HL-60/S4 treated with phorbol 12-myristate 13-acetate at 8.2 ng/mL for 4 days and 3 days (cell line): ENCODE results near the gene DNMBP.
"Not testable (repeated sequence)": the region's sequence is repeated elsewhere in the genome, so short reads cannot be mapped to it uniquely, and the experiment has no call there.

Experiments used
- in situ Hi-C: fragments of 300-500 bp; cut with MboI; formaldehyde crosslinking; loops from 2 replicates; pipeline ENCODE4 v1.15.0; 2022; ENCODE audit warnings: low sequenced_read_pairs

DNMBP gene

GRCh38 chr10:99993701-99994689 is 15.8 kb downstream of the DNMBP start:
- in situ Hi-C loops = no loop called here

- in situ Hi-C loops = not testable (repeated sequence)
Observed at GRCh38 chr10:99985637-99986036, 24.1 kb downstream of the DNMBP start.

GRCh38 chr10:99984211-99985034 is 25.3 kb downstream of the DNMBP start:
- in situ Hi-C loops = no loop called here

GRCh38 chr10:99983280-99983988 is 26.3 kb downstream of the DNMBP start:
- in situ Hi-C loops = no loop called here

- in situ Hi-C loops = no loop called here
Observed at GRCh38 chr10:99982728-99983127, 27.0 kb downstream of the DNMBP start.

- in situ Hi-C loops = no loop called here
Observed at GRCh38 chr10:99981581-99982199, 28.1 kb downstream of the DNMBP start.

- in situ Hi-C loops = no loop called here
Observed at GRCh38 chr10:99979066-99979685, 30.6 kb downstream of the DNMBP start.

- in situ Hi-C loops = no loop called here
Observed at GRCh38 chr10:99977916-99978315, 31.8 kb downstream of the DNMBP start.

GRCh38 chr10:99976886-99977665 is 32.7 kb downstream of the DNMBP start:
- in situ Hi-C loops = no loop called here

- in situ Hi-C loops = no loop called here
Observed at GRCh38 chr10:99975942-99976809, 33.6 kb downstream of the DNMBP start.

- in situ Hi-C loops = no loop called here
Observed at GRCh38 chr10:99975106-99975829, 34.5 kb downstream of the DNMBP start.

GRCh38 chr10:99973190-99973589 is 36.6 kb downstream of the DNMBP start:
- in situ Hi-C loops = no loop called here

- in situ Hi-C loops = no loop called here
Observed at GRCh38 chr10:99967961-99968360, 41.8 kb downstream of the DNMBP start.

GRCh38 chr10:99966306-99966705 is 43.4 kb downstream of the DNMBP start:
- in situ Hi-C loops = no loop called here

GRCh38 chr10:99965700-99966099 is 44.0 kb downstream of the DNMBP start:
- in situ Hi-C loops = no loop called here

GRCh38 chr10:99964791-99965190 is 45.0 kb downstream of the DNMBP start:
- in situ Hi-C loops = no loop called here

GRCh38 chr10:99963467-99964165 is 46.1 kb downstream of the DNMBP start:
- in situ Hi-C loops = not testable (repeated sequence)
